KBM-7 (cell line): ENCODE results near the gene BPGM.

Source experiments
- DNase-seq: peaks from one replicate; pipeline ENCODE4 v3.0.0-alpha.2; 2015
- in situ Hi-C: fragments of 300-500 bp; cut with MboI; formaldehyde crosslinking; loops from 2 replicates; pipeline ENCODE4 v1.14.3; 2020; ENCODE audit warnings: low sequenced_read_pairs, low pct_unique_long_range_greater_than_20kb, mixed read lengths

Gene BPGM

DNA sequence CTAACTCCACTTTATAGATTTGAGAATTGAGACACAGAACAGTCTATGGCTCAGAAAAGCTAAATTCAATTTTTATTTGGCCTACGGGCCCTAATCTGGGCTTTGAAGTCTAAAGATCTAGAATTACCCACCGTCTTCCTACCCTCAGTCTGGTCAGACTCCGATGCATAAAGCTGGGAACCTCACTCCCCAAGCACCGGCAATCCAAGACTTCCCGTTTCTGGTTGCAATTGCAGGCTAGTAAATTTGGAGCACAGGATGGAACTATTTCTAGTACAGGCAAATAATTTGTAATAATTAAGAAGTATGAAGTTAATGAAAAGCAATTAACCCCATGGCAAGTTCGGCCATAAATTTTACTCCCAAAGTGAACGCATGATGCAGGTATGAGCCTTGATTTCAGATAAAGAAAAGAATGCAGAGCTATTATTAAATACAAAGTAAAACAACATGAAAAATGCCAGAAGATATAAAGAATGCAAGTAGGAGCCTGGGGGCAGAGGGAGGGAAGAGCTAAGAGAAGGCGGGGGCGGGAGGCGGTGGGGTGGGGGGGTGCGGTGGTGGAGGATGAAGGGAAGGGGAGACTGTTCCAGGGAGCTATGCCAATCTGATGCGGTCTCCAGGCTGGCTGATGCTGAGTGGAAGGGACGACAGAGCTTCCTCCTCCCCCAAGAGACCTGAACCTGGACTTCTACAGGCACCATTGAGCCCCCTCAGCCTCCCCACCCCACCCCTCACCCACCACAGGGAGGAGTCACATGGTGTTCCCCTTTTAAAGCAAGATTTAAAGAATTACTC lies 45.1 kb downstream of the BPGM start:
- DNase-seq: no peak
- in situ Hi-C loops: no loop called here

DNA sequence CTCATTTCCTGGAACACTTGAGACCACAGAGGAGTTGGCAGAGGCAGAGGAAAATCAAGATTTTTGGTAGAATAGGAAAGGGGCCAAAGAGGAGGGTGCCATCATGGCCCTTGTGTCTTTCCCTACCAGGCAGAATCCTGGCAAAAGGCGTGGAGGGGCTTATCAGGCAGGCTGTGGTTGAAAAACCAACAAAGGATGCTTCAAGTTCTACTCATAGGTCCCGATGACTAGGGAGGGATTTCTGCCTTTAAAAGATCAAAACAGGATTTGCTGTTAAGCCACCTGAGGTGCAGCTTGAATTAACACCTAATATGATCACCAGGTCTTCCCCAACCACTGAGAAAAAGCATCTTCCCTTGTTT lies 45.7 kb downstream of the BPGM start:
- no peak for DNase-seq
- in situ Hi-C loops: no loop called here

DNA sequence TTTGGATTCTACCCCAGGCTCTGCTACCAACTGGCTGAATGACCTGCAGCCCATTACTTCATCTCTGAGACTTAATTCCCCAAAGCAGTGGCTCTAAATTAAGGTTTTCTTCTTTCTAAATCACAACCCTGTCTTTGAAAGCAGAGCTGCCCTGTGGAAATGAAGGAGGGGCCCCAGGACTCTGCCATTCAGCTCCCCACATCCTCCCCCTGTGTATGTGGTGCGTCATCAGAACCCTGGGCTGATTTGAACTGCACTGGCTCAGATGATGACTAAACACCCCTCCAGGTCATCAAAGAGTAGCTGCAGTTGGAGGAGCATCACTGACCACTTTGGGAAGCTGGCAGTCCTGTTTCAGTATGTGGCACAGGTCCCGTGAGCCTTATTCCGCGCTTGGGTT lies 46.6 kb downstream of the BPGM start:
- in situ Hi-C loops: no loop called here
- DNase-seq: no peak

DNA sequence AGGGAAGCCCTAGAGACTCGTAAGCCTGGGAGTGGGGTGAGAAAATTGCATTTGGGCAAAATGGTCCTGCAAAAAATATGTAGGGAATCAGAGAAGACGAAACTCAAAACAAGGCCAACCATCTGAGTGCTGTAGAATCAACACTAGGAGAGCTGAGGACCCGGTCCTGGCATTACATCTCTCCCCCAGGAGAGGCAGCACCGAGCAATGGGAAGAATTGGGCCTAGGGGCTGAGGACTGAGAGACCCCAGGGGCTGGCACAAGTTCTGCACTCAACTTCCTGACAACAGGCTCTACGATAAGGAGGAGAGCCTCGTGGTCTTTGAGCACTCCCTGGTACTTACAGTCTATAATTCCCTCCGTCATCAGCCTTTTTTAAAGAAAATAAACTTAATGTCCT lies 47.6 kb downstream of the BPGM start:
- in situ Hi-C loops: no loop called here
- DNase-seq: no peak

DNA sequence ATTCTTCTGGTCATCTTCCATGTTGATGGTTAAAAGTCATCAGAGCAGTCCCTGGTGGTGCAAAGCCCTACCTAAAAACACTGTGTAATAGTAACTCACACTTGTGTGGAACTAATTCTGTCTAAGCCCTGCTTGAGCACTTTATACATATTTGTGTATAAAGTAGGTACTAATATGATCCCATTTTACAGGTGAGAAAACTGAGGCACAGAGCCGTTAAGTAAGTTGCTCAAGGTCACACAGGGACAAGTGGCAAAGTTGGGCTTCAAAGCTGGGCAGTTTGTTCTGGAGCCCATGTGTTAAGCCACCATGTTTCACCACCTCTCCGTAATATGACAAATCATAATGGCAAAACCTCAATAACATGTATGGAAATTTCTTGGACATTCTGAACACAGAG lies 48.1 kb downstream of the BPGM start:
- no peak for DNase-seq
- in situ Hi-C loops: no loop called here

DNA sequence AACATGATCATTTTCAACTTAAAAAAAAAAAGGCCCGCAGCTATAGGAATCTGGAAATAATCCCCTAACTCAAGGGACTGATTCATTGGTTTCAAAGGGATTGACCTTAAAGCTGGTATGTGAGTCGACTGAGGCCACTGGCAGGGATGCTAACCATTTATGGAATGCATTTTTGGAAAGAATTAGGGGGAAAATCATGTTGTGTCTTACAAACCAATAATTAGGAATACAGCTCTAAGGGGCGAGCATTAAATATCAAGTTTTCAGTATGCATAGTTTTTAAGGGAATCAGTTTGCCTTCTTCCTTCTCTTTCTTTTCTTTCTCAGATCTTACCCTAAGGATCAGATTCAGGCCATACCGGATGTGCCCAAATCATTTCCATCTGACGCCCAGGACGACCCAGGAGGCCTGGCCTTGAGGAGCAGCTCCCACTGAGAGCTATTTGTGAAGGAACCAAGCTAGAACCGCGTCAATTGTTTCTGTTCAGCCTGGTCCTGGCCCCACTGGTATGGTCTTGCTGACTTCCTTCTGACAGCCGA lies 48.7 kb downstream of the BPGM start:
- no peak for DNase-seq
- in situ Hi-C loops: no loop called here

DNA sequence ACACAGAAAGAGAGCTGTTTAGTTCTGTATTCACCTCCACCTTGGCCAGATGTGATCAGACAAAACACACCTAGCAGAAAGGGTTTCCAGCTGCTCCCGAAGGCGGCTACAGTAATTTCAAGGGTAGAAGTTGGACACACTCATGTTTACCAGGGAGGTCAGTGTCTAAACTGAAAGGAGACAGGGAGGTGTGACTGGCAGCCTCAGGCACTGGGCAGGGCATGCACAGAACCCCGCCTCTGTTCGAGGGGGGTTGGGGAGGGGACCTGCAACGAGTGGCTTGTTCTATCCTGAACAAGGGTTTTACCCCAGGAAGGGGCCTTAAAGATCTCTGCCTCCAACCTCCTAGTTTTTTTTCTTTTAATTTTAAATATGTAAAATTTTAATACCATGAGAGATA lies 49.6 kb downstream of the BPGM start:
- DNase-seq: no peak
- in situ Hi-C loops: no loop called here

DNA sequence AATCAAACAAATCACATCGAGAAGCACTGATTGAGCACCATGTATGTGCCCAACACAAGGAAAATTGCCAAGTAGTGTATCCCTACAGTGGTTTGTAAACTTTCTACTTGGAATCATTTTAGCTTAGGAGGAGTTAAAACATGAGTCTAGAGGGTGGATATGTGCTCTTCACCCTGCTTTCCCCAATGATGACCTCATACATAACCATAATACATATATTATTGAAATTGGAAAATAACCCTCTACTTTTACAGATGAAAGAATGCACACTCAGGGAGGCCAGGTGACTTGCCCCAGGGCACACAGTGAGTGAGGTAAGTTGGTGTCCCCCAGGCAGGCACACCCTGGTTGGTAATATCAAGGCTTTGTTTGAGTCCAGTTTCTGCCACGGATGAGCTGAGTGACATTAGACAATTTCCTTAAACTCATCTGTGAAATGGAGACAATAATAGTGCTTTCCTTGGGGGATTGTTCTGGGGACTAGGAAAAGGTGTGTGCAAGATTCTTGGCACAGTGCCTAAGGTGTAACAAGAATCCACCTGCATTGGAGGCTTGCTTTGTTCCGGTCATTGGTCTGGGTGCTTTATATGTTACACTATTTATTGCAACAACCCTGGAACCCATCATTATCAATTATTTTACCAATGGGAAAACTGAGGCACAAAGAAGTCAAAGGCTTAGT lies 50.7 kb downstream of the BPGM start:
- DNase-seq: no peak
- in situ Hi-C loops: no loop called here

DNA sequence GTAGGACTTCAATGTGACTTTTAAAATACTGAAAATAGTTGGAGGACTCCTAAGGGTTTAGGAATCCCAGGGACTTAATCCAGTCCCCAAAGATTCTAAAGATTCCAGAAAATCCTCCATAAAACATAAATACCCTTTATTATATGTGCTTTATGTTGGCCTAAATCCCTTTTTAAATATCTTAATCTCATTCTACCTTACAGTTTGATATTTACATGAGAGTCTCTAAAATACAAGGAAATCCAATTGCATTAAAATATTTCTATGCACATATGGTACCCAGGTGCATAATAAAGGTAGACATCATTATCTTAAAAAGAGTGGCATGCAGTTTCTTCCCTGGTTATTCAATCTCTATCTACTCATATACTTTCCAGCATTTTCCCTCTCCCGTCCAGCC lies 51.8 kb downstream of the BPGM start:
- in situ Hi-C loops: no loop called here
- DNase-seq: no peak

DNA sequence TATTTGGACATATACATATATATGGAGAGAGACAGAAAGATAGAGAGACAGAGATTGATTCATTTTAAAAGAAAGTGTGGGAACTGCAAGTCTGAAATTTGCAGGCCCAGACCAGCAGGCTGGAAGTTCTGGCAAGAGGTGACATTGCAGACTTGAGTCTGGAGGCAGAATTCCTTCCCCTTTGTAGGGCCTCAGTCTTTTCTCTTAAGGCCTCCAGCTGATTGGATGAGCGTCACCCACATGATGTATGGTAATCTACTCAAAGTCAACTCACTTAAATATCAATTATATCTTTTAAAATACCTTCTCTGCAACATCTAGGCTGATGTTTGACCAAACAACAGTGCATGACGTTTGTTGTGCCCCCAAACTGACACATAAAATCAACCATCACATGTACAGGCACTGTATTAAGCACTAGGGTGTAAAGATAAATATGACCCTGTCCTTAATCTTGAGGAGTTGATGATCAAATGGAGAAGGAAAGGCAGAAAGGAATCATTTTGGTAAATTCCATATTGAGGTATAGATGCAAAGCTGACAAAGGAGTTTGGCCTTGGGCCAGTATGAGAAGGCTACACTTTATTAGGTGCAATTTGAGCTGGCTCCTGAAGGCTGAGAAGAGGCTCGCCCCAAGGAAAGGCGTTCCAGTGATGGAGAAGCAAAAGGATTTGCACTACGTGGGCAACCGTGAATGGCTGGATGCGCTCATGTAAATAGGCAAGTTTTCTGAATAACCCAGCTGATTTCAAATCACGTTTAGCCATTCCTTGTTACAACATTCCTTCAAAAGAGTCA lies 52.6 kb downstream of the BPGM start:
- DNase-seq: no peak
- in situ Hi-C loops: no loop called here

DNA sequence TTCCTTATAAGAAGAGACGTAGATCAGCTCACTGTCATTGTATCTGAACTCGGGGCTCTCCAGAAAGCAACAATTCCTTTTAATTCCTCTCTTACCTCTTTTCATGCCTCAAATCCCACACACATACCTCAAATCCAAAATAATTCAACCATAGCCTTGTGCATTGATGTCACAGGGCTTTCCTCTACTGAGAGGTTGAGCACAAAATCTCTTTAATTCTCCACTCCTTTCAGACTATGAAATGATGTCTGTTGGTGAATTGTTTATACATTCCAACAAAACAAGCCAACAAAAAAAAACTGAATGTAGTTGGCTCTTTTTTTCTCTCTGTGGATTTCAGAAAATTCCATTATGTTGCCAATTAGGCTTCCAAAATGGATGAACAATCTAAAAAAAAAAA lies 53.2 kb downstream of the BPGM start:
- no peak for DNase-seq
- in situ Hi-C loops: no loop called here

DNA sequence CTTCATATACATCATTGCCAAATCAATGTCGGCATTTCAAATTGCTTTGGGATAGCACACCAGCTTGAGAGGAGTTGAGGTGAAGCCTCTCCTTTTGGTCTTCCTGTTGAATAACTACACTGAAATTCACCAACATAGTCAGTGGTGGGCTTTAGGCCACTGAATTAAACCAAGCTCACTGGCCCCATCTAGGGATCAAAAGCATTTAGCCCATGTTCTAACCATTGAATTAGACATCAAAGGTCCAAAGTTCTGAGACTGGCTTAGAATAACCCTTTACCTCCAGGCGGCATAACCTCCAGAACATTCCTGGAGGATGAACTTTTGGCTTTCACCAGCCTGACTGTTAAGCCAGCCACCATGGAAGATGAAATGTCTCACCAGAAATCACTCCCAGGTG lies 54.6 kb downstream of the BPGM start:
- DNase-seq: peak; percentile 39
- in situ Hi-C loops: no loop called here

DNA sequence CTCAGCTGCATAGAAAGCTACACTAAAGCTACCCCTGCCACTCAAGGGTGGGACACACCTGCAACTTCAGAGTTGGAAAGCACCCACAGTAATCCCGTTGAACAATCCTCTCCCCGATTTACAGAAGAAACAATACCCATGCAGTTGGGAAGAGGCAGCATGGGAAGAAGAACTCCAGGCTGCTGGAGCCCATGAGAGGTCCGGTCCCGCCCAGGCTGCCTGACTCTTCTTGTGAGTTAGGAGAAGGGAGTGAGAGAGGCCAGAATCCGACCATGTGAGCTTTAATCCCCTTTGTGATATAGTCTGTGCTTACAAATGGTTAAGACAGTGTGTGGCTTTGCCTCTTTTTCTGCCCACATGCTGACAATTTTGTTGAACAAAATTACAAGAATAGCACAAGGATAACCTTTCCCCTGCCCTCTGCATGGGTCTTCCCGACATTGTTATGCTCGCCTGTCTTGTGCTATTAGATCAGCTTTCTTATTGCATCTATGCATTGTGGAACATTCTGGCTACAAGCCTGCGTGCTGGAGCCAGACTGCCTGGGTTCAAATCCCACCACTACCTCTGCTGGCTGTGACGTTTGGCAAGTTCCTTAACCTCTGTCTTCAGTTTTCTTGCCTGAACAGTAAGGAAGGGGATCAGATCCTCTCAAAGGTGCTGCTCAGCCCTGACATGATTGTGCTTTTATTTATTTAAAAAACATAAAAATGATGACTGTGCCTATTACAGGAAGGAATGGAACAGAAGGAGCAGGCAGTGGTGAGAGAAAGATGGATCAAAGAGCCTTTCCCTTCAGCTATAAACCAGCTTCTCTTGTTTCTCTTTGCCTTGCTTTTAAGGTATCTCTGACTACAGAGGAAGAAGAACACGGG lies 56.0 kb downstream of the BPGM start:
- in situ Hi-C loops: no loop called here
- DNase-seq: no peak

DNA sequence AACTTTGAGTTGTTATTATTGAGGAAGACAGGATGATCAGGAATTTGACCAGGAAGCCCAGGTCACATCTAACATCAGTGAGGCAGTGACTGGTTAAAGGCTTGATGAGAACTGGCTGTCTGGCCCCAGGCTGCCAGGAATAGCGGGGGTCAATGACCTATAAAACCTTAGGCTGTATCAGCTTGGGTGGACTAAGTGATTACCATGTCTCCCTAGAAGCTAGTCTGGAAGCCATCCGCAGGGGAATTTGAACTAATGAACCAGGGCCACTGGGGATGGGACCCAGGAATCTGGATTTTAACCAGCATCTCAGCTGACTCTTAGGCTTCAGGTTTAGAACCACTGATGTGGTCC lies 56.6 kb downstream of the BPGM start:
- DNase-seq: no peak
- in situ Hi-C loops: no loop called here

DNA sequence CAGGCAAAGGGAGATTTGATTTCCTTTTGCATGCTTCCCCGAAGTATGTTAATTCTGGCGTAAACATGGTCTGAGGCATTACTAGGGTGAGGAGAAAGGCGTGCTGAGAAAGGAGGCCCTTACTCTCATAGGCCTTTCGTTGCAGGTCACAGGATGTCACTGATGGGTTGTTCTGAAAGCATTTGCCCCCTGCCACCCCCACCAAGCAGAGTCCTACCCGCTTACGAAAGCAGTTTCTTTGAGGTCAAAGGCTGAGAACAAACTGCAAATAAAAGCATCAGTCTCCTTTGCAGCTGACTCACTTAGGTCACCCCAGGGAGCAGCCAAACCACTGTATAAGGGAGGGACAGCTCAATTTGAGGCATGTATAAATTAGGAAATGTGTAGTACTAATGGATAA lies 57.1 kb downstream of the BPGM start:
- in situ Hi-C loops: no loop called here
- no peak for DNase-seq

DNA sequence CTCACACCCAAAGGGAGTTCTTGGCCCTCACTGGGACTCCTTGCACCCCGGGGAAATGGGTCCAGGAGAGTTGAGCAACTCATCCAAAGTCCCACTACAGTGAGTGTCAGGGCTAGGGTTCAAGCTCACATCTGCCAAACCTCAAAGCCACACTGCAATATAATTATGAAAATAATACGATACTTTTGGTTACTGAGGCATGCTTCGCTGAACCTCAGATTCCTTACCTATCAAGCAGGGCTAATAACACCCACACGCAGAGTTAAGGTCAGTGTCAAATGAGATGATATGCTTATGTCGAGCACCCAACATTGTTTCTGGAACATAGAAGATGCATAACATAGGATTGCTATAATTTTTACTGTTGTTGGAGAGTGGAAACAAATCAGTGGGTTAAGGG lies 58.2 kb downstream of the BPGM start:
- no peak for DNase-seq
- in situ Hi-C loops: no loop called here

DNA sequence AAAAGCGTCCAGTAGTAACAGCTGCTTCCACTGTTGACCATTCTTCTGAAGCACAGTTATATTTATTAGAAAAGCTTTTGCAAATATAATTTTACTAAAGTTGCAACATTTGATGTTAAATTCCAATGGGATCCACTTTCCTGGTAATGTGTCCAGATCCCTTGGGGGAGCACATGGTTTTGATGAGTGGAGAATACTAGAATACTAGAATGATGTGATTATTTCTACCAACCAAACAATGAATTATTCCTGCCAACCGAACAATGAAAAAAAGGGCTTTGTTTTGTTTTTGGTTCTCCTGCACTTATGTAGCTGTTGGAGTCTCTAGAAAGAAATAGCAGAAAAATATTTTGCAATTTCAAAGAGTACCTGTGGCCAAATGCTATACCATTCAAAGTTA lies 59.1 kb downstream of the BPGM start:
- DNase-seq: no peak
- in situ Hi-C loops: no loop called here

DNA sequence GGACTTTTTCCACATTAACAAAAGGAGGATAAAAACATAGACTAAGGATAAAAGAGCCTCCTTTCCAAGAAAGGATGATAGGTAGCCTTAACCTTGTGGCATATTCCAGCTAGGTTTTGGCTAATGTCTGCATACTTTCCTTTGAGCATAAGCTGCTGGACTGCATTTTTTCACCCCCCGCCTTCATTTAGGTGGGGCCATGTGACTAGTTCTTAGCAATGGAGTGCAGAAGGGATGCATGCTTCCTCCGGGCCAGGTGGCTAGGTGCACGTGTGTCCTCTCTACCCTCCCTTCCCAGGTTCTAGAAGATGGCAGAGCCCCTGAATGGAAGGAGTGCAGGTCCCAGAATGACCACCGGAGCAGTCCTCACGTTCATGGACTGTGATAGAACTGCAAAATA lies 59.8 kb downstream of the BPGM start:
- DNase-seq: no peak
- in situ Hi-C loops: no loop called here

DNA sequence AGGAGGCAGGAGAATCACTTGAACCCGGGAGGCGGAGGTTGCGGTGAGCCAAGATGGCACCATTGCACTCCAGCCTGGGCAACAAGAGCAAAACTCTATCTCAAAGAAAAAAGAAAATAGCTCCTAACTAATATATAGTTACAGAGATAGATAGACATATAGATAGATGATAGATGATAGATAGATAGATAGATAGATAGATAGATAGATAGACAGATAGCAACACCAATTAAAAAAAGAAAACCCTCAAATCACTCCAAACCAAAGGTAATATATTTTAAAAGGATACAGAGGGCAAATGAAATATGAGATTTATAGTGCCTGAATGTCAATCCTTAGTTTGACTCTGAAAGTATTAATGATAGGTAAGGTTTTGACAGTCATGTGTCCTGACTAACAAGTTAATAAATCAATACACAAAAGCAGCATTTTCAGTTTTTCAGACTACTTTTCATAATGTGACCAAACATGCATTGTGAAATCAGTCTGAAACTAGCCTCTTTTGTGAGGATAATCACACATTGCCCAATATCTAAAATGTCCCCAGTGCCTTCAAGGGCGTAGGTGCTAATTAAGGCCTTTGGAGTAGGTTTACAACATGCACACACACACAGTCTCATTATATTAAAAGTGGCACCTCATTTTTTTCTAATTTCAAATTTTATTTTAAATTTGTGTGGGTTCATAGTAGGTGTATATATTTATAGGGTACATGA lies 61.2 kb downstream of the BPGM start:
- in situ Hi-C loops: no loop called here
- DNase-seq: no peak
